Activated CD8-positive, alpha-beta T cell treated with anti-CD3 and anti-CD28 coated beads for 36 hours (primary cell): Measurements from ENCODE around the gene OR2V2. TPM values are rescaled to one million over a fixed set of nuclear protein-coding genes. Genes with fewer than 3 reads are reported as not detected.
"Not testable (repeated sequence)": the region's sequence is repeated elsewhere in the genome, so short reads cannot be mapped to it uniquely, and the experiment has no call there.

Source experiments
- ATAC-seq: fragments of 200-7000 bp; cut with Tn5 transposase; one replicate; pipeline ENCODE4 v1.10.0; 2021; ENCODE audit warnings: mild to moderate bottlenecking, moderate library complexity
- CTCF ChIA-PET: fragments of 350-600 bp; sonication (Branson Sonifier 250); formaldehyde crosslinking; loops from one replicate; lab custom pipeline; 2021; ENCODE audit warnings: antibody characterized with exemption; lab: Charles Lee
- POLR2A ChIA-PET: fragments of 350-600 bp; sonication (Branson Sonifier 250); formaldehyde crosslinking; loops from one replicate; lab custom pipeline; 2021; ENCODE audit warnings: antibody characterized with exemption; lab: Charles Lee
- DNase-seq: peaks from one replicate; pipeline ENCODE4 v3.0.0-alpha.2; 2020
- H3K27ac Mint-ChIP-seq: one replicate; pipeline ENCODE4 v1.8.0; 2021; ENCODE audit warnings: mild to moderate bottlenecking, mixed read lengths
- H3K27me3 Mint-ChIP-seq: one replicate; pipeline ENCODE4 v1.8.0; 2021; ENCODE audit warnings: mixed read lengths
- H3K36me3 Mint-ChIP-seq: one replicate; pipeline ENCODE4 v1.8.0; 2021; ENCODE audit warnings: low read depth, mixed read lengths
- H3K4me1 Mint-ChIP-seq: one replicate; pipeline ENCODE4 v1.8.0; 2021; ENCODE audit warnings: low read depth, mixed read lengths
- H3K4me3 Mint-ChIP-seq: one replicate; pipeline ENCODE4 v1.8.0; 2021; ENCODE audit warnings: mild to moderate bottlenecking, moderate library complexity, mixed read lengths
- H3K9me3 Mint-ChIP-seq: one replicate; pipeline ENCODE4 v1.8.0; 2021; ENCODE audit warnings: mixed read lengths
- intact Hi-C: fragments of 100-400 bp; cut with micrococcal nuclease; formaldehyde crosslinking; loops from one replicate; pipeline ENCODE4 v1.10.0; 2022
- total RNA-seq, 2 experiments: library from RNA; stranded (reverse); gene quantifications; one replicate each; pipeline ENCODE4 v1.2.3, GENCODE V29; 2021
- TF ChIP-seq, protein P1 (sequence below): fragments of 200-600 bp; IDR thresholded peaks from one replicate; pipeline ENCODE4 v1.8.0; 2022; ENCODE audit warnings: antibody characterized with exemption, mild to moderate bottlenecking

The OR2V2 gene
- total RNA-seq, 2 experiments from 2014 or later = not detected

- TF ChIP-seq, protein P1, sequence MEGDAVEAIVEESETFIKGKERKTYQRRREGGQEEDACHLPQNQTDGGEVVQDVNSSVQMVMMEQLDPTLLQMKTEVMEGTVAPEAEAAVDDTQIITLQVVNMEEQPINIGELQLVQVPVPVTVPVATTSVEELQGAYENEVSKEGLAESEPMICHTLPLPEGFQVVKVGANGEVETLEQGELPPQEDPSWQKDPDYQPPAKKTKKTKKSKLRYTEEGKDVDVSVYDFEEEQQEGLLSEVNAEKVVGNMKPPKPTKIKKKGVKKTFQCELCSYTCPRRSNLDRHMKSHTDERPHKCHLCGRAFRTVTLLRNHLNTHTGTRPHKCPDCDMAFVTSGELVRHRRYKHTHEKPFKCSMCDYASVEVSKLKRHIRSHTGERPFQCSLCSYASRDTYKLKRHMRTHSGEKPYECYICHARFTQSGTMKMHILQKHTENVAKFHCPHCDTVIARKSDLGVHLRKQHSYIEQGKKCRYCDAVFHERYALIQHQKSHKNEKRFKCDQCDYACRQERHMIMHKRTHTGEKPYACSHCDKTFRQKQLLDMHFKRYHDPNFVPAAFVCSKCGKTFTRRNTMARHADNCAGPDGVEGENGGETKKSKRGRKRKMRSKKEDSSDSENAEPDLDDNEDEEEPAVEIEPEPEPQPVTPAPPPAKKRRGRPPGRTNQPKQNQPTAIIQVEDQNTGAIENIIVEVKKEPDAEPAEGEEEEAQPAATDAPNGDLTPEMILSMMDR = no peak
- Mint-ChIP-seq H3K4me3 (peak overlapping the region; percentile 65), H3K27me3 (peaks cover 9% of the 10 kb centered on the region), H3K4me1 (peaks cover 30% of the 10 kb centered on the region), H3K27ac (peak overlapping the region; percentile 83), H3K36me3 (no peaks in the 10 kb centered on the region), H3K9me3 (no peaks in the 10 kb centered on the region)
- CTCF ChIA-PET = interaction anchor here (0.6 to 1.6 kb wide), 2 partner anchors 293 to 674 kb away, joined by 3 to 4 read pairs; no protein-coding TSS in a partner anchor
- POLR2A ChIA-PET = interaction anchor here (1.1 kb wide), 1 partner anchor 60 kb away, joined by 4 read pairs; no protein-coding TSS in a partner anchor
- peak; percentile 94 for ATAC-seq
- intact Hi-C loops = no loop called here
- peak; percentile 92 for DNase-seq
Observed at GRCh38 chr5:181160152-181160754, 12.9 kb downstream of the OR2V2 start.

DNA sequence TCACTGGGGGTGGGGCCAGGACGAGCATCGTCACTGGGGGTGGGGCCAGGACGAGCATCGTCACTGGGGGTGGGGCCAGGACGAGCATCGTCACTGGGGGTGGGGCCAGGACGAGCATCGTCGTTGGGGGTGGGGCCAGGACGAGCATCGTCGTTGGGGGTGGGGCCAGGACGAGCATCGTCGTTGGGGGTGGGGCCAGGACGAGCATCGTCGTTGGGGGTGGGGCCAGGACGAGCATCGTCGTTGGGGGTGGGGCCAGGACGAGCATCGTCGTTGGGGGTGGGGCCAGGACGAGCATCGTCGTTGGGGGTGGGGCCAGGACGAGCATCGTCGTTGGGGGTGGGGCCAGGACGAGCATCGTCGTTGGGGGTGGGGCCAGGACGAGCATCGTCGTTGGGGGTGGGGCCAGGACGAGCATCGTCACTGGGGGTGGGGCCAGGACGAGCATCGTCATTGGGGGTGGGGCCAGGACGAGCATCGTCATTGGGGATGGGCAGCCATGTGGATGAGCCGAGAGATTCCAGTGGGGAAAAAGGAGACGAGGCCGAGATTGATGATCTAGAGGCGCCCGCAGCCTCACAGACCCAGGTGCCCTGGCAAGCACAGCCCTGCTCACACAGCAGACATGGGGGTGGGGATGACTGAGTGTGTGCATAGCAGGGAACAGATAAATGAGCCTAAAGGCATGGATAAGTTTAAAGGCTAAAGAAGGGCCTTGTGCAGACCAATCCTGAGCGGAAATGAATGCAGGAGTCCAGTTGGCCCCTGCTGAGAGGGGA, 13.6 kb downstream of the OR2V2 start:
- H3K36me3 Mint-ChIP-seq, H3K9me3 Mint-ChIP-seq, intact Hi-C loops: not testable (repeated sequence)
- Mint-ChIP-seq H3K4me3 (peak overlapping the region; percentile 79), H3K27ac (peak overlapping the region; percentile 95), H3K4me1 (peaks cover 35% of the 10 kb centered on the region), H3K27me3 (peaks cover 14% of the 10 kb centered on the region)
- peak; percentile 58 for DNase-seq
- CTCF ChIA-PET = interaction anchor here (0.6 kb wide), 1 partner anchor 24 kb away, joined by 3 read pairs; no protein-coding TSS in a partner anchor
- peak; percentile 35 for ATAC-seq
- POLR2A ChIA-PET = interaction anchor here (1.1 to 1.4 kb wide), 2 partner anchors 16 to 59 kb away, joined by 4 read pairs; no protein-coding TSS in a partner anchor

GRCh38 chr5:181161534-181162175, 14.3 kb downstream of the OR2V2 start:
- H3K36me3 Mint-ChIP-seq = no peaks in the 10 kb centered on the region
- POLR2A ChIA-PET = interaction anchor here (1.4 to 2.4 kb wide), 2 partner anchors 11 to 15 kb away, joined by 4 to 11 read pairs; no protein-coding TSS in a partner anchor
- ATAC-seq = no peak

GRCh38 chr5:181163487-181164075, 16.2 kb downstream of the OR2V2 start:
- Mint-ChIP-seq H3K4me3 (peak overlapping the region; percentile 57), H3K9me3 (no peaks in the 10 kb centered on the region), H3K27me3 (peaks cover 31% of the 10 kb centered on the region), H3K27ac (peak overlapping the region; percentile 85), H3K36me3 (no peaks in the 10 kb centered on the region), H3K4me1 (peaks cover 57% of the 10 kb centered on the region)
- TF ChIP-seq, protein P1 = no peak
- ChIA-PET POLR2A (interaction anchor here (0.7 to 2.4 kb wide), 2 partner anchors 10 to 130 kb away, joined by 3 to 11 read pairs; no protein-coding TSS in a partner anchor), CTCF (interaction anchor here (0.6 kb wide), 1 partner anchor 79 kb away, joined by 3 read pairs; no protein-coding TSS in a partner anchor)
- peak; percentile 41 for DNase-seq
- no peak for ATAC-seq
- intact Hi-C loops = no loop called here

More at GRCh38 chr5:181161534-181162175, 14.3 kb downstream of the OR2V2 start:
- peaks cover 17% of the 10 kb centered on the region for H3K27me3 Mint-ChIP-seq
- H3K4me1 Mint-ChIP-seq = peaks cover 41% of the 10 kb centered on the region
- H3K27ac Mint-ChIP-seq = peak overlapping the region; percentile 95
- peak overlapping the region; percentile 79 for H3K4me3 Mint-ChIP-seq
- DNase-seq = no peak
- H3K9me3 Mint-ChIP-seq = no peaks in the 10 kb centered on the region
- TF ChIP-seq, protein P1 = no peak
- CTCF ChIA-PET = interaction anchor here (0.6 kb wide), 1 partner anchor 23 kb away, joined by 3 read pairs; no protein-coding TSS in a partner anchor
- intact Hi-C loops = no loop called here
